ENCODE results near the gene RNF220.

DNA sequence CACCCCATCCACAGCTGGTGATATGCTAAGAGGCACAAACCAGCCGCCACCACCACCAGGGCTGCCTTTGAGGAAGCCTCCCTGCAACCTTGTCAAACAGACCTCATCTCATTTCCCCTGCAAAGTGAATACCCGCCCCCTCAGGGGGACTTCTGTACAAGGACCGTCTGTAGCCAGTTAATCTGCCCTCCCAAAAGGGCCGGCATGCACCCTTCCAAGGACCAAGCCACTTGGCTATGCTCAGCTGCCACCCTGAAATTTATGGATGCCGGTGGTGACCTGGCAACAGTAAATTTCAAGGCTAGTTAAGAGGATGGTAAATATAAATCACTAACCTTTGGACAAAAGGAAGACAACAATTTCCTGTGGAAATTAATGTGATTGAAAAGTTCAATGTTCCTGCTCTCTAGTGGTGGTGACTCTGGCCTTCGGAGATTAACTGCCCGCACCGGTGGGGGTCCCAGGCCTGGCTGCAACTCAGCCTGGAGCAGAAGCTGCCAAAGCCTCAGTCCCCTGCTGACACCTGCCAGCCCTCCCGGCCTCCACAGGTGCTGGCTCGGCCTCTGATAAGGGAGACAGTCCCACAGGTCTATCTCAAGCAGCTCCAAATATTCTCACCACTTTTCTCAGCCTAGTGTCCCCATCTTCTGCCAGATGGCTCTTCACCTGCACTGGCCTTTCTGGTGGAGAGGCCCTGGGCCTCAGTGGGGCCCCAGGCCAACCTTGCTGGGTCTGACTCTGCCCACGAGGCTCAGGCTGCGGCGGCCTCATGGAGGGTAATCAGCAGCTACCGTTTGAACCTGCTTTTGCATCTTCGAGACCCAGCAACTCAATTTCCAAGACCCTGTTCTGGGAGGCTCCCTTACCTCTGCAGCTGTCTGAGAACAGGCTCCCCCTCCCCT lies 257.0 kb downstream of the RNF220 start:
- TF ChIP-seq, protein P1, sequence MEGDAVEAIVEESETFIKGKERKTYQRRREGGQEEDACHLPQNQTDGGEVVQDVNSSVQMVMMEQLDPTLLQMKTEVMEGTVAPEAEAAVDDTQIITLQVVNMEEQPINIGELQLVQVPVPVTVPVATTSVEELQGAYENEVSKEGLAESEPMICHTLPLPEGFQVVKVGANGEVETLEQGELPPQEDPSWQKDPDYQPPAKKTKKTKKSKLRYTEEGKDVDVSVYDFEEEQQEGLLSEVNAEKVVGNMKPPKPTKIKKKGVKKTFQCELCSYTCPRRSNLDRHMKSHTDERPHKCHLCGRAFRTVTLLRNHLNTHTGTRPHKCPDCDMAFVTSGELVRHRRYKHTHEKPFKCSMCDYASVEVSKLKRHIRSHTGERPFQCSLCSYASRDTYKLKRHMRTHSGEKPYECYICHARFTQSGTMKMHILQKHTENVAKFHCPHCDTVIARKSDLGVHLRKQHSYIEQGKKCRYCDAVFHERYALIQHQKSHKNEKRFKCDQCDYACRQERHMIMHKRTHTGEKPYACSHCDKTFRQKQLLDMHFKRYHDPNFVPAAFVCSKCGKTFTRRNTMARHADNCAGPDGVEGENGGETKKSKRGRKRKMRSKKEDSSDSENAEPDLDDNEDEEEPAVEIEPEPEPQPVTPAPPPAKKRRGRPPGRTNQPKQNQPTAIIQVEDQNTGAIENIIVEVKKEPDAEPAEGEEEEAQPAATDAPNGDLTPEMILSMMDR (IDR thresholded peaks at IDR 0.05): no peak
- no peak for TF ChIP-seq POLR2A (IDR thresholded peaks at IDR 0.05)

Data from heart left ventricle (tissue), 13 donors.